ENCODE data around the gene ATG4B.

- TF ChIP-seq GATA2 (IDR thresholded peaks at IDR 0.05; ENCODE audit: low read depth, low read length) (no peak), GATA3 (IDR thresholded peaks at IDR 0.05; ENCODE audit: low read depth, low read length) (no peak)
Measured at GRCh38 chr2:241649927-241650326, 12.4 kb downstream of the ATG4B start.

Data from SH-SY5Y (cell line).